GM23338 (cell line): ENCODE results near the gene TEPSIN. TPM values are rescaled to one million over a fixed set of nuclear protein-coding genes. Genes with fewer than 3 reads are reported as not detected.

ENCODE experiments used
- ATAC-seq: fragments of 200-7000 bp; cut with Tn5 transposase; 3 replicates; pipeline ENCODE4 v1.9.1; 2020
- DNase-seq: peaks from one replicate; pipeline ENCODE4 v3.0.0-alpha.2; 2015; ENCODE audit warnings: low spot score
- H2AFZ ChIP-seq: fragments of 200-600 bp; sonication (generic); 2 replicates; pipeline ENCODE4 v1.8.0; 2016; ENCODE audit warnings: antibody characterized with exemption, mild to moderate bottlenecking, moderate library complexity
- H3F3A ChIP-seq: fragments of 200-600 bp; sonication (generic); replicated peaks from 2 replicates; pipeline ENCODE4 v1.8.0; 2017; ENCODE audit warnings: antibody characterized with exemption, mixed run types, low read depth
- H3K27ac ChIP-seq: fragments of 200-600 bp; sonication (generic); 2 replicates; pipeline ENCODE4 v1.6.1; 2016; ENCODE audit warnings: low read depth
- H3K27me3 ChIP-seq: fragments of 200-600 bp; sonication (generic); 2 replicates; pipeline ENCODE4 v1.8.0; 2016; ENCODE audit warnings: mild to moderate bottlenecking, mixed run types, moderate library complexity; ENCODE audit not compliant: insufficient read depth
- H3K36me3 ChIP-seq: fragments of 200-600 bp; sonication (generic); 2 replicates; pipeline ENCODE4 v1.8.0; 2016; ENCODE audit warnings: mild to moderate bottlenecking; ENCODE audit not compliant: insufficient read depth
- H3K4me1 ChIP-seq: fragments of 200-600 bp; sonication (generic); 2 replicates; pipeline ENCODE4 v1.8.0; 2016; ENCODE audit warnings: mild to moderate bottlenecking, moderate library complexity; ENCODE audit not compliant: insufficient read depth
- H3K4me2 ChIP-seq: fragments of 200-600 bp; sonication (generic); 2 replicates; pipeline ENCODE4 v1.7.1; 2017; ENCODE audit warnings: mixed run types
- H3K4me3 ChIP-seq: fragments of 200-600 bp; sonication (generic); 2 replicates; pipeline ENCODE4 v1.6.1; 2016; ENCODE audit warnings: mixed run types
- H3K79me2 ChIP-seq: fragments of 200-600 bp; sonication (generic); replicated peaks from 2 replicates; pipeline ENCODE4 v1.8.0; 2017; ENCODE audit warnings: mild to moderate bottlenecking; ENCODE audit not compliant: insufficient read depth
- H3K9me2 ChIP-seq: fragments of 200-600 bp; sonication (generic); 2 replicates; pipeline ENCODE4 v1.8.0; 2017; ENCODE audit not compliant: insufficient read depth
- H4K20me1 ChIP-seq: fragments of 200-600 bp; sonication (generic); replicated peaks from 2 replicates; pipeline ENCODE4 v1.8.0; 2017; ENCODE audit warnings: mild to moderate bottlenecking; ENCODE audit not compliant: insufficient read depth
- H3K27ac Mint-ChIP-seq: 2 replicates; pipeline ENCODE4 v1.8.0; 2020; ENCODE audit warnings: inconsistent platforms, mild to moderate bottlenecking, moderate library complexity, mixed read lengths
- H3K27me3 Mint-ChIP-seq: 3 replicates; pipeline ENCODE4 v1.8.0; 2022; ENCODE audit warnings: low read depth, mild to moderate bottlenecking, moderate library complexity, mixed read lengths, inconsistent platforms; ENCODE audit not compliant: insufficient read depth, poor library complexity
- H3K36me3 Mint-ChIP-seq: 3 replicates; pipeline ENCODE4 v1.8.0; 2021; ENCODE audit warnings: low read depth, mild to moderate bottlenecking, inconsistent platforms, moderate library complexity, mixed read lengths
- H3K4me1 Mint-ChIP-seq: 3 replicates; pipeline ENCODE4 v1.8.0; 2020; ENCODE audit warnings: mild to moderate bottlenecking, inconsistent platforms, mixed read lengths
- H3K4me3 Mint-ChIP-seq: 3 replicates; pipeline ENCODE4 v1.8.0; 2021; ENCODE audit warnings: moderate library complexity, mild to moderate bottlenecking, inconsistent platforms, mixed read lengths
- H3K9me3 Mint-ChIP-seq: 3 replicates; pipeline ENCODE4 v1.8.0; 2020; ENCODE audit warnings: moderate library complexity, mild to moderate bottlenecking, inconsistent platforms, mixed read lengths
- CREB1 ChIP-seq: fragments of 250-450 bp; sonication (Bioruptor Pico); IDR thresholded peaks from 2 replicates; pipeline ENCODE4 v1.5.0; 2020; ENCODE audit warnings: low read depth, mild to moderate bottlenecking, moderate library complexity
- CTCF ChIP-seq, 2 experiments: fragments of 200-600 bp in 1 of 2; sonication (generic) in 1 of 2; conservative IDR thresholded peaks; 2 replicates each; pipeline versions ENCODE4 v1.5.1 to v1.6.1; 2016 to 2017; ENCODE audit warnings: antibody characterized with exemption in 2 of 2, low read depth in 2 of 2, mild to moderate bottlenecking in 2 of 2, moderate library complexity in 1 of 2
- ETS1 ChIP-seq: IDR thresholded peaks from 2 replicates; pipeline ENCODE4 v1.6.1; 2016; ENCODE audit warnings: antibody characterized with exemption
- STAT1 ChIP-seq: IDR thresholded peaks from one replicate; pipeline ENCODE4 v1.6.1; 2016; ENCODE audit warnings: antibody characterized with exemption; ENCODE audit not compliant: unreplicated experiment
- ZNF114 ChIP-seq: fragments of 250-450 bp; sonication (Bioruptor Pico); IDR thresholded peaks from 2 replicates; pipeline ENCODE4 v1.5.0; 2020; ENCODE audit warnings: mild to moderate bottlenecking, moderate library complexity
- ZNF331 ChIP-seq: fragments of 250-450 bp; sonication (Bioruptor Pico); IDR thresholded peaks from 2 replicates; pipeline ENCODE4 v1.5.0; 2020; ENCODE audit warnings: low read depth, mild to moderate bottlenecking, moderate library complexity
- ZNF462 ChIP-seq: fragments of 250-450 bp; sonication (Bioruptor Pico); IDR thresholded peaks from 2 replicates; pipeline ENCODE4 v1.5.0; 2020; ENCODE audit warnings: mild to moderate bottlenecking, moderate library complexity
- polyA plus RNA-seq: library from polyadenylated mRNA; unstranded; fragments of >200 nt; fragmentation: Nextera tagmentation; extraction: Ambion mirVana; gene quantifications from 2 replicates; pipeline ENCODE4 v1.2.1, GENCODE V29; 2016
- total RNA-seq: library from RNA; depleted of rRNA; stranded (reverse); fragments of >200 nt; shearing (Covaris generic); gene quantifications from 2 replicates; pipeline ENCODE4 v1.2.3, GENCODE V29; 2014

TEPSIN gene
- total and polyA plus RNA-seq, 2 experiments from 2014 or later = 4.4 to 25.3 TPM

GRCh38 chr17:81256616-81257015 is 17.8 kb upstream of the TEPSIN start (continued):
- TF ChIP-seq ZNF462 (CRISPR knock-in tag) (no peak), ZNF331 (CRISPR knock-in tag) (no peak), CREB1 (CRISPR knock-in tag) (no peak), STAT1 (no peak)

- ATAC-seq = peak; percentile 87
- Mint-ChIP-seq H3K36me3 (no peaks in the 10 kb centered on the region; the same call in 1 of the 3 replicates), H3K4me3 (no peak overlapping the region; the same call in 2 of the 3 replicates), H3K4me1 (peaks cover 27% of the 10 kb centered on the region), H3K9me3 (no peaks in the 10 kb centered on the region), H3K27ac (no peak overlapping the region), H3K27me3 (peaks cover 19% of the 10 kb centered on the region)
- Histone ChIP-seq H3K4me2 (no peak overlapping the region), H3K36me3 (no peaks in the 10 kb centered on the region), H3K79me2 (no peaks in the 10 kb centered on the region), H3K27ac (0 out of 2 replicates have a peak overlapping the region, but pooled peaks have one; percentile 50), H3K4me3 (no peak overlapping the region), H3K4me1 (peaks cover 3% of the 10 kb centered on the region; the same call in 1 of the 2 replicates), H3K27me3 (no peaks in the 10 kb centered on the region), H3K9me2 (peaks cover 5% of the 10 kb centered on the region), H2AFZ (no peak overlapping the region), H3F3A (peaks cover 2% of the 10 kb centered on the region; the same call in 1 of the 2 replicates), H4K20me1 (no peaks in the 10 kb centered on the region; the same call in 1 of the 2 replicates)
- DNase-seq = peak; percentile 84
- TF ChIP-seq ZNF114 (CRISPR knock-in tag) (no peak), ETS1 (no peak), CTCF (conservative IDR thresholded peaks at IDR 0.05; ENCODE audit: low read depth in 2 of 2) (peak; percentile 43 to 66)
These were observed 16.3 kb upstream of the TEPSIN start for GRCh38 chr17:81254955-81255717.
